HCT116 (cell line): ENCODE measurements around the gene EEF1E1. TPM values are rescaled to one million over a fixed set of nuclear protein-coding genes. Genes with fewer than 3 reads are reported as not detected.

Experiments
- ATAC-seq: fragments of 200-7000 bp; cut with Tn5 transposase; 2 replicates; pipeline ENCODE4 v1.9.1; 2020; ENCODE audit warnings: mild to moderate bottlenecking, moderate library complexity
- BruUV-seq: library from RNA; stranded (reverse); fragments of 400-500 nt; replicated peaks from 2 replicates; lab custom pipeline; 2021; lab: Mats Ljungman, UMichigan
- CTCF ChIA-PET: fragments of 300-600 bp; sonication (Branson Sonifier 250); formaldehyde crosslinking; loops from one replicate; lab custom pipeline; 2021; ENCODE audit warnings: antibody characterized with exemption; lab: Charles Lee
- POLR2A ChIA-PET: fragments of 300-600, 350-600 bp; sonication (Branson Sonifier 250); formaldehyde crosslinking; loops from one replicate; lab custom pipeline; 2021; ENCODE audit warnings: antibody characterized with exemption; lab: Charles Lee
- RAD21 ChIA-PET, 2 experiments: fragments of 300-600 bp; sonication (Branson Sonifier 250); formaldehyde crosslinking; loops; one replicate each; lab custom pipeline; 2023; ENCODE audit warnings: low total read pairs in 2 of 2; ENCODE audit not compliant: uncharacterized antibody in 2 of 2, unreplicated experiment in 2 of 2, low non-redundant PET in 1 of 2; lab: Charles Lee
- DNase-seq: peaks from one replicate; pipeline ENCODE4 v3.0.0-alpha.2; 2010; ENCODE audit warnings: low read depth, low spot score
- H2AFZ ChIP-seq: fragments of 200-600 bp; shearing (Covaris generic), sonication (generic); 2 replicates; pipeline ENCODE4 v1.6.1; 2017; ENCODE audit warnings: low read depth, mixed run types, mixed read lengths, antibody characterized with exemption, low read length; ENCODE audit not compliant: poor library complexity, severe bottlenecking
- H3K27ac ChIP-seq: 2 replicates; pipeline ENCODE4 v1.5.1; 2012; ENCODE audit warnings: low read depth, low read length
- H3K27me3 ChIP-seq: fragments of 200-600 bp; sonication (generic); 2 replicates; pipeline ENCODE4 v1.6.1; 2016; ENCODE audit warnings: mixed run types, low read length, mixed read lengths; ENCODE audit not compliant: insufficient read depth
- H3K36me3 ChIP-seq, 2 experiments: fragments of 200-500 bp in 1 of 2; fragments of 200-600 bp in 1 of 2; sonication (Bioruptor generic) in 1 of 2; sonication (generic) in 1 of 2; 2 replicates each; pipeline versions ENCODE4 v1.5.1 to v1.6.1; 2014 to 2016; ENCODE audit warnings: low read length in 2 of 2, inconsistent platforms in 1 of 2, mixed read lengths in 1 of 2, mixed run types in 1 of 2; ENCODE audit not compliant: insufficient read depth in 2 of 2, control insufficient read depth in 1 of 2
- H3K4me1 ChIP-seq, 2 experiments: fragments of 200-600 bp in 1 of 2; sonication (generic) in 1 of 2; 2 replicates each; pipeline versions ENCODE4 v1.5.1 to v1.6.1; 2012 to 2017; ENCODE audit warnings: low read length in 2 of 2, inconsistent platforms in 1 of 2, mild to moderate bottlenecking in 1 of 2, mixed read lengths in 1 of 2, mixed run types in 1 of 2, moderate library complexity in 1 of 2; ENCODE audit not compliant: insufficient read depth in 2 of 2, control insufficient read depth in 1 of 2
- H3K4me2 ChIP-seq: fragments of 200-600 bp; sonication (generic); 2 replicates; pipeline ENCODE4 v1.6.1; 2017; ENCODE audit warnings: mixed run types, low read length, mixed read lengths
- H3K4me3 ChIP-seq, 2 experiments: fragments of 200-600 bp in 1 of 2; sonication (generic) in 1 of 2; replicated peaks in 1 of 2; 2 replicates each; pipeline ENCODE4 v1.5.1; 2011 to 2016; ENCODE audit warnings: low read length in 2 of 2, control low read depth in 1 of 2, low read depth in 1 of 2, mild to moderate bottlenecking in 1 of 2, mixed read lengths in 1 of 2, mixed run types in 1 of 2
- H3K79me2 ChIP-seq: fragments of 200-600 bp; sonication (generic); 2 replicates; pipeline ENCODE4 v1.6.1; 2017; ENCODE audit warnings: mild to moderate bottlenecking, mixed run types, low read length, moderate library complexity, mixed read lengths; ENCODE audit not compliant: insufficient read depth
- H3K9ac ChIP-seq: fragments of 200-600 bp; sonication (generic); 2 replicates; pipeline ENCODE4 v1.6.1; 2016; ENCODE audit warnings: low read length, mixed read lengths
- H3K9me2 ChIP-seq: fragments of 200-600 bp; sonication (generic), shearing (Covaris generic); 2 replicates; pipeline ENCODE4 v1.6.1; 2017; ENCODE audit warnings: mixed run types, mild to moderate bottlenecking, moderate library complexity; ENCODE audit not compliant: insufficient read depth
- H3K9me3 ChIP-seq, 2 experiments: fragments of 200-500 bp in 1 of 2; fragments of 200-600 bp in 1 of 2; sonication (Bioruptor generic) in 1 of 2; sonication (generic) in 1 of 2; 2 replicates each; pipeline ENCODE4 v1.6.1; 2014 to 2017; ENCODE audit warnings: low read length in 2 of 2, mixed read lengths in 2 of 2, inconsistent platforms in 1 of 2, low read depth in 1 of 2, mild to moderate bottlenecking in 1 of 2, mixed run types in 1 of 2, moderate library complexity in 1 of 2; ENCODE audit not compliant: control insufficient read depth in 1 of 2, insufficient read depth in 1 of 2
- H4K20me1 ChIP-seq: fragments of 200-600 bp; sonication (generic), shearing (Covaris generic); 2 replicates; pipeline ENCODE4 v1.6.1; 2017; ENCODE audit warnings: mixed run types, mild to moderate bottlenecking, moderate library complexity; ENCODE audit not compliant: insufficient read depth
- CBX3 ChIP-seq: IDR thresholded peaks from 2 replicates; pipeline ENCODE4 v1.6.1; 2012; ENCODE audit warnings: low read depth
- CEBPB ChIP-seq: IDR thresholded peaks from 2 replicates; pipeline ENCODE4 v1.6.1; 2012; ENCODE audit warnings: low read depth
- EGR1 ChIP-seq: IDR thresholded peaks from 2 replicates; pipeline ENCODE4 v1.6.1; 2012; ENCODE audit warnings: low read depth
- JUND ChIP-seq: IDR thresholded peaks from 2 replicates; pipeline ENCODE4 v1.6.1; 2012
- POLR2A ChIP-seq: IDR thresholded peaks from 2 replicates; pipeline ENCODE4 v1.7.0; 2011; ENCODE audit warnings: borderline replicate concordance; ENCODE audit not compliant: insufficient read depth, insufficient read length; ENCODE audit errors: extremely low read depth
- SIN3A ChIP-seq: IDR thresholded peaks from 2 replicates; pipeline ENCODE4 v1.6.1; 2012; ENCODE audit warnings: low read depth
- SP1 ChIP-seq: IDR thresholded peaks from 2 replicates; pipeline ENCODE4 v1.6.1; 2012; ENCODE audit warnings: low read depth
- SRF ChIP-seq: IDR thresholded peaks from 2 replicates; pipeline ENCODE4 v1.6.1; 2012; ENCODE audit warnings: low read depth
- TCF7L2 ChIP-seq: IDR thresholded peaks from 2 replicates; pipeline ENCODE4 v1.7.0; 2011; ENCODE audit warnings: borderline replicate concordance, inconsistent platforms; ENCODE audit not compliant: insufficient read depth, insufficient read length; ENCODE audit errors: extremely low read depth
- YY1 ChIP-seq: IDR thresholded peaks from 2 replicates; pipeline ENCODE4 v1.6.1; 2011; ENCODE audit warnings: low read length, low read depth, moderate library complexity, mild to moderate bottlenecking; ENCODE audit not compliant: insufficient replicate concordance; ENCODE audit errors: extremely low read depth
- ZFX ChIP-seq: fragments of 450-650 bp; IDR thresholded peaks from 2 replicates; pipeline ENCODE4 v1.6.1; 2017
- intact Hi-C: fragments of 100-400 bp; cut with micrococcal nuclease; formaldehyde crosslinking; loops from 2 replicates; pipeline ENCODE4 v1.10.0; 2022
- total RNA-seq: library from RNA; stranded (reverse); gene quantifications from one replicate; pipeline ENCODE4 v1.2.1, GENCODE V29; 2021; ENCODE audit not compliant: unreplicated experiment
- TF ChIP-seq, protein P1 (sequence below): IDR thresholded peaks from 2 replicates; pipeline ENCODE4 v1.6.1; 2011; ENCODE audit warnings: mild to moderate bottlenecking, low read length, moderate library complexity; ENCODE audit not compliant: insufficient replicate concordance; ENCODE audit errors: extremely low read depth
- TF ChIP-seq, protein P2 (sequence below): IDR thresholded peaks from 2 replicates; pipeline ENCODE4 v1.6.1; 2012
- TF ChIP-seq, protein P3 (sequence below): IDR thresholded peaks from 2 replicates; pipeline ENCODE4 v1.6.1; 2012
- TF ChIP-seq, protein P4 (sequence below): IDR thresholded peaks from 2 replicates; pipeline ENCODE4 v1.6.1; 2012; ENCODE audit warnings: low read depth

EEF1E1 gene
- total RNA-seq, 1 experiment from 2014 or later = 69.7 TPM

DNA sequence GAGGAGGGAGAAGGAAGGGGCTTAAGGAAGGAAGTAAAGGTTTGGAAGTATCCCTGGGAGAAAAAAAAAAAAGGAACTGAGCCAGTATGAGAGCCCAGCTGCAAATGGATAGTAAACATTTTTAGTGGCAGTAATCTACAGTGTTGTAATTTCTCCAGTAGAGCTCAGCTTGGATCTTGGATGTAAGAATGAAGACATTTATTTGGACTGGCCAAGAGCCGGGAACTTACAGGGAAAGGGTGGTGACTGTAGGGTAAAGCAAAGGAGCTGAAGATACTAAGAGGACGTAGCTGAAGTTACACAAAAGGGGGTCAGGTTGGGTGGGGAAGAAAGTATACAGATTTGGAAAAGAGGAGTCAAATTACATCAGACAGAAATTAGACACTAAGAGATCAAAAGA, 13.5 kb downstream of the EEF1E1 start:
- intact Hi-C loops = no loop called here
- H3K4me3 ChIP-seq = no peak overlapping the region
- no peaks in the 10 kb centered on the region for H3K27me3 ChIP-seq
- no peak for ATAC-seq
- ChIA-PET POLR2A (no interaction called here), CTCF (no interaction called here), RAD21 (no interaction called here)
- H2AFZ ChIP-seq = no peak overlapping the region
- no peak overlapping the region for H3K27ac ChIP-seq
- no peak overlapping the region for H3K4me2 ChIP-seq
- peaks cover 26 to 52% of the 10 kb centered on the region in 2 experiments for H3K36me3 ChIP-seq
- peaks cover 29 to 33% of the 10 kb centered on the region in 2 experiments for H3K4me1 ChIP-seq
- H3K9me3 ChIP-seq = no peaks in the 10 kb centered on the region
- H3K9ac ChIP-seq = no peak overlapping the region
- no peak for DNase-seq
- peaks cover 93% of the 10 kb centered on the region for H3K79me2 ChIP-seq
- H4K20me1 ChIP-seq = peaks cover 14% of the 10 kb centered on the region; the same call in 1 of the 2 replicates
- no TSS peak for BruUV-seq
- TF ChIP-seq ZFX (no peak), CEBPB (no peak), JUND (no peak), TCF7L2 (no peak), SIN3A (no peak), SP1 (no peak), YY1 (no peak), POLR2A (no peak), SRF (no peak), CBX3 (no peak), EGR1 (no peak)
- TF ChIP-seq, protein P1, sequence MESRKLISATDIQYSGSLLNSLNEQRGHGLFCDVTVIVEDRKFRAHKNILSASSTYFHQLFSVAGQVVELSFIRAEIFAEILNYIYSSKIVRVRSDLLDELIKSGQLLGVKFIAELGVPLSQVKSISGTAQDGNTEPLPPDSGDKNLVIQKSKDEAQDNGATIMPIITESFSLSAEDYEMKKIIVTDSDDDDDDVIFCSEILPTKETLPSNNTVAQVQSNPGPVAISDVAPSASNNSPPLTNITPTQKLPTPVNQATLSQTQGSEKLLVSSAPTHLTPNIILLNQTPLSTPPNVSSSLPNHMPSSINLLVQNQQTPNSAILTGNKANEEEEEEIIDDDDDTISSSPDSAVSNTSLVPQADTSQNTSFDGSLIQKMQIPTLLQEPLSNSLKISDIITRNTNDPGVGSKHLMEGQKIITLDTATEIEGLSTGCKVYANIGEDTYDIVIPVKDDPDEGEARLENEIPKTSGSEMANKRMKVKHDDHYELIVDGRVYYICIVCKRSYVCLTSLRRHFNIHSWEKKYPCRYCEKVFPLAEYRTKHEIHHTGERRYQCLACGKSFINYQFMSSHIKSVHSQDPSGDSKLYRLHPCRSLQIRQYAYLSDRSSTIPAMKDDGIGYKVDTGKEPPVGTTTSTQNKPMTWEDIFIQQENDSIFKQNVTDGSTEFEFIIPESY = no peak
- TF ChIP-seq, protein P2, sequence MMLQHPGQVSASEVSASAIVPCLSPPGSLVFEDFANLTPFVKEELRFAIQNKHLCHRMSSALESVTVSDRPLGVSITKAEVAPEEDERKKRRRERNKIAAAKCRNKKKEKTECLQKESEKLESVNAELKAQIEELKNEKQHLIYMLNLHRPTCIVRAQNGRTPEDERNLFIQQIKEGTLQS = no peak
- TF ChIP-seq, protein P3, sequence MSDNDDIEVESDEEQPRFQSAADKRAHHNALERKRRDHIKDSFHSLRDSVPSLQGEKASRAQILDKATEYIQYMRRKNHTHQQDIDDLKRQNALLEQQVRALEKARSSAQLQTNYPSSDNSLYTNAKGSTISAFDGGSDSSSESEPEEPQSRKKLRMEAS = no peak
- TF ChIP-seq, protein P4, sequence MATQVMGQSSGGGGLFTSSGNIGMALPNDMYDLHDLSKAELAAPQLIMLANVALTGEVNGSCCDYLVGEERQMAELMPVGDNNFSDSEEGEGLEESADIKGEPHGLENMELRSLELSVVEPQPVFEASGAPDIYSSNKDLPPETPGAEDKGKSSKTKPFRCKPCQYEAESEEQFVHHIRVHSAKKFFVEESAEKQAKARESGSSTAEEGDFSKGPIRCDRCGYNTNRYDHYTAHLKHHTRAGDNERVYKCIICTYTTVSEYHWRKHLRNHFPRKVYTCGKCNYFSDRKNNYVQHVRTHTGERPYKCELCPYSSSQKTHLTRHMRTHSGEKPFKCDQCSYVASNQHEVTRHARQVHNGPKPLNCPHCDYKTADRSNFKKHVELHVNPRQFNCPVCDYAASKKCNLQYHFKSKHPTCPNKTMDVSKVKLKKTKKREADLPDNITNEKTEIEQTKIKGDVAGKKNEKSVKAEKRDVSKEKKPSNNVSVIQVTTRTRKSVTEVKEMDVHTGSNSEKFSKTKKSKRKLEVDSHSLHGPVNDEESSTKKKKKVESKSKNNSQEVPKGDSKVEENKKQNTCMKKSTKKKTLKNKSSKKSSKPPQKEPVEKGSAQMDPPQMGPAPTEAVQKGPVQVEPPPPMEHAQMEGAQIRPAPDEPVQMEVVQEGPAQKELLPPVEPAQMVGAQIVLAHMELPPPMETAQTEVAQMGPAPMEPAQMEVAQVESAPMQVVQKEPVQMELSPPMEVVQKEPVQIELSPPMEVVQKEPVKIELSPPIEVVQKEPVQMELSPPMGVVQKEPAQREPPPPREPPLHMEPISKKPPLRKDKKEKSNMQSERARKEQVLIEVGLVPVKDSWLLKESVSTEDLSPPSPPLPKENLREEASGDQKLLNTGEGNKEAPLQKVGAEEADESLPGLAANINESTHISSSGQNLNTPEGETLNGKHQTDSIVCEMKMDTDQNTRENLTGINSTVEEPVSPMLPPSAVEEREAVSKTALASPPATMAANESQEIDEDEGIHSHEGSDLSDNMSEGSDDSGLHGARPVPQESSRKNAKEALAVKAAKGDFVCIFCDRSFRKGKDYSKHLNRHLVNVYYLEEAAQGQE = no peak
- no peaks in the 10 kb centered on the region for H3K9me2 ChIP-seq
